ENCODE measurements around the gene CCDC30. TPM values are rescaled to one million over a fixed set of nuclear protein-coding genes. Genes with fewer than 3 reads are reported as not detected.

Gene CCDC30
- total and polyA plus RNA-seq, 10 of the 15 experiments (the other 5 are each of a cell fraction or from before 2014, with no cell fraction given) = 0.46 to 1.8 (median 1.0) TPM

- TF ChIP-seq IRF5 (IDR thresholded peaks at IDR 0.05; ENCODE audit: borderline replicate concordance) = no peak
- TF ChIP-seq BCLAF1 (IDR thresholded peaks at IDR 0.05) = no peak
- no peak for TF ChIP-seq REST (IDR thresholded peaks at IDR 0.05; ENCODE audit: low read depth, low read length)
- no peak for TF ChIP-seq ZBTB33 (IDR thresholded peaks at IDR 0.05)
- TF ChIP-seq ASH2L (IDR thresholded peaks at IDR 0.05; ENCODE audit: borderline replicate concordance, low read depth) = no peak
- no peak for TF ChIP-seq CEBPB (IDR thresholded peaks at IDR 0.05; ENCODE audit: borderline replicate concordance in 1 of 2, low read depth in 2 of 2, low read length in 2 of 2)
- no peak for TF ChIP-seq SREBF2 (IDR thresholded peaks at IDR 0.05; ENCODE audit: low read length)
- TF ChIP-seq HDGF (IDR thresholded peaks at IDR 0.05) = no peak
Measured at GRCh38 chr1:42692461-42692860, 229.4 kb downstream of the CCDC30 start (continued).

All from GM12878 (cell line).